T-helper 1 cell treated with Interleukin-12 subunit alpha and Interleukin-12 subunit beta and Interleukin-4 antibody, amounts not matched to agents 30 μg/mL and 1 μg/mL, for 36 hours (primary cell): ENCODE results near the gene CDKN2AIPNL.
A peak's percentile ranks its signal among the peaks of the same experiment; 100 is the strongest.
"Not testable (repeated sequence)": the region's sequence is repeated elsewhere in the genome, so short reads cannot be mapped to it uniquely, and the experiment has no call there.

Source experiments
- H3K27ac Mint-ChIP-seq: one replicate; pipeline ENCODE4 v1.8.0; 2021; ENCODE audit warnings: mild to moderate bottlenecking, mixed read lengths
- H3K27me3 Mint-ChIP-seq: one replicate; pipeline ENCODE4 v1.8.0; 2021; ENCODE audit warnings: low read depth, mixed read lengths
- H3K36me3 Mint-ChIP-seq: one replicate; pipeline ENCODE4 v1.8.0; 2021; ENCODE audit warnings: low read depth, mixed read lengths
- H3K4me1 Mint-ChIP-seq: one replicate; pipeline ENCODE4 v1.8.0; 2021; ENCODE audit warnings: low read depth, mixed read lengths
- H3K4me3 Mint-ChIP-seq: one replicate; pipeline ENCODE4 v1.8.0; 2021; ENCODE audit warnings: mild to moderate bottlenecking, moderate library complexity, mixed read lengths
- H3K9me3 Mint-ChIP-seq: one replicate; pipeline ENCODE4 v1.8.0; 2021; ENCODE audit warnings: mixed read lengths

The CDKN2AIPNL gene

GRCh38 chr5:134396274-134396673 is 15.4 kb downstream of the CDKN2AIPNL start:
- H3K27ac Mint-ChIP-seq: peak overlapping the region; percentile 45
- H3K9me3 Mint-ChIP-seq: no peaks in the 10 kb centered on the region
- H3K36me3 Mint-ChIP-seq: peaks cover 36% of the 10 kb centered on the region
- H3K27me3 Mint-ChIP-seq: no peaks in the 10 kb centered on the region
- no peak overlapping the region for H3K4me3 Mint-ChIP-seq
- H3K4me1 Mint-ChIP-seq: peaks cover 7% of the 10 kb centered on the region

GRCh38 chr5:134394932-134395331 is 16.7 kb downstream of the CDKN2AIPNL start:
- Mint-ChIP-seq H3K27me3 (no peaks in the 10 kb centered on the region), H3K9me3 (no peaks in the 10 kb centered on the region), H3K4me3 (no peak overlapping the region), H3K4me1 (peaks cover 6% of the 10 kb centered on the region), H3K27ac (no peak overlapping the region), H3K36me3 (peaks cover 40% of the 10 kb centered on the region)

GRCh38 chr5:134392301-134392700 is 19.4 kb downstream of the CDKN2AIPNL start:
- Mint-ChIP-seq H3K9me3 (no peaks in the 10 kb centered on the region), H3K27me3 (no peaks in the 10 kb centered on the region), H3K27ac (no peak overlapping the region), H3K4me3 (no peak overlapping the region), H3K4me1 (peaks cover 6% of the 10 kb centered on the region), H3K36me3 (peaks cover 40% of the 10 kb centered on the region)

- no peak overlapping the region for H3K4me3 Mint-ChIP-seq
- H3K4me1 Mint-ChIP-seq: peaks cover 17% of the 10 kb centered on the region
- H3K36me3 Mint-ChIP-seq: peaks cover 42% of the 10 kb centered on the region
- H3K27me3 Mint-ChIP-seq: no peaks in the 10 kb centered on the region
- no peak overlapping the region for H3K27ac Mint-ChIP-seq
- no peaks in the 10 kb centered on the region for H3K9me3 Mint-ChIP-seq
Measured at GRCh38 chr5:134387443-134387842, 24.2 kb downstream of the CDKN2AIPNL start.

GRCh38 chr5:134383980-134384697 is 27.5 kb downstream of the CDKN2AIPNL start:
- peak overlapping the region; percentile 76 for H3K27ac Mint-ChIP-seq
- peak overlapping the region; percentile 46 for H3K4me3 Mint-ChIP-seq
- H3K36me3 Mint-ChIP-seq: peaks cover 38% of the 10 kb centered on the region

GRCh38 chr5:134382204-134382603 is 29.5 kb downstream of the CDKN2AIPNL start:
- Mint-ChIP-seq H3K4me1 (peaks cover 27% of the 10 kb centered on the region), H3K36me3 (peaks cover 36% of the 10 kb centered on the region)
- H3K4me3 Mint-ChIP-seq, H3K9me3 Mint-ChIP-seq, H3K27ac Mint-ChIP-seq, H3K27me3 Mint-ChIP-seq: not testable (repeated sequence)

More at GRCh38 chr5:134383980-134384697, 27.5 kb downstream of the CDKN2AIPNL start:
- Mint-ChIP-seq H3K27me3 (no peaks in the 10 kb centered on the region), H3K4me1 (peaks cover 18% of the 10 kb centered on the region), H3K9me3 (no peaks in the 10 kb centered on the region)

GRCh38 chr5:134380346-134380745 is 31.3 kb downstream of the CDKN2AIPNL start:
- Mint-ChIP-seq H3K4me3 (no peak overlapping the region), H3K4me1 (peaks cover 31% of the 10 kb centered on the region), H3K27me3 (no peaks in the 10 kb centered on the region), H3K27ac (peak overlapping the region; percentile 22), H3K9me3 (no peaks in the 10 kb centered on the region), H3K36me3 (peaks cover 41% of the 10 kb centered on the region)

GRCh38 chr5:134374232-134374631 is 37.4 kb downstream of the CDKN2AIPNL start:
- Mint-ChIP-seq H3K36me3 (peaks cover 34% of the 10 kb centered on the region), H3K4me1 (peaks cover 44% of the 10 kb centered on the region), H3K27ac (no peak overlapping the region), H3K27me3 (no peaks in the 10 kb centered on the region), H3K4me3 (no peak overlapping the region), H3K9me3 (no peaks in the 10 kb centered on the region)

- not testable (repeated sequence) for H3K27me3 Mint-ChIP-seq, H3K27ac Mint-ChIP-seq, H3K9me3 Mint-ChIP-seq
- peak overlapping the region; percentile 79 for H3K4me3 Mint-ChIP-seq
- H3K36me3 Mint-ChIP-seq: peaks cover 32% of the 10 kb centered on the region
- H3K4me1 Mint-ChIP-seq: peaks cover 41% of the 10 kb centered on the region
Measured at GRCh38 chr5:134373633-134374032, 38.0 kb downstream of the CDKN2AIPNL start.

GRCh38 chr5:134371834-134372340 is 39.8 kb downstream of the CDKN2AIPNL start:
- H3K27me3 Mint-ChIP-seq: peaks cover under 1% of the 10 kb centered on the region
- H3K4me3 Mint-ChIP-seq: peak overlapping the region; percentile 96
- peaks cover 40% of the 10 kb centered on the region for H3K4me1 Mint-ChIP-seq
- peaks cover 7% of the 10 kb centered on the region for H3K9me3 Mint-ChIP-seq
- peak overlapping the region; percentile 100 for H3K27ac Mint-ChIP-seq
- peaks cover 30% of the 10 kb centered on the region for H3K36me3 Mint-ChIP-seq

GRCh38 chr5:134370871-134371833 is 40.5 kb downstream of the CDKN2AIPNL start, which contains the start of gene UBE2B:
UBE2B (plus strand) TSS chr5:134371569; CDS start chr5:134371596, 27 bp downstream.
- Mint-ChIP-seq H3K4me3 (peak within 1 kb of the TSS; percentile 96), H3K9me3 (peaks cover 8% of the 10 kb centered on the region), H3K27me3 (peaks cover 3% of the 10 kb centered on the region), H3K27ac (peak within 1 kb of the TSS; percentile 100), H3K4me1 (peaks cover 44% of the 10 kb centered on the region), H3K36me3 (peaks cover 32% of the 10 kb centered on the region)

GRCh38 chr5:134370311-134370870 is 41.3 kb downstream of the CDKN2AIPNL start:
- peaks cover 44% of the 10 kb centered on the region for H3K4me1 Mint-ChIP-seq
- peaks cover 8% of the 10 kb centered on the region for H3K9me3 Mint-ChIP-seq
- H3K36me3 Mint-ChIP-seq: peaks cover 28% of the 10 kb centered on the region
- H3K27ac Mint-ChIP-seq: peak overlapping the region; percentile 100
- peaks cover 3% of the 10 kb centered on the region for H3K27me3 Mint-ChIP-seq
- H3K4me3 Mint-ChIP-seq: peak overlapping the region; percentile 96

GRCh38 chr5:134365604-134366003 is 46.1 kb downstream of the CDKN2AIPNL start:
- no peak overlapping the region for H3K4me3 Mint-ChIP-seq
- H3K4me1 Mint-ChIP-seq: peaks cover 18% of the 10 kb centered on the region
- no peak overlapping the region for H3K27ac Mint-ChIP-seq

GRCh38 chr5:134355681-134356080 is 56.0 kb downstream of the CDKN2AIPNL start:
- H3K4me3 Mint-ChIP-seq: no peak overlapping the region
- no peaks in the 10 kb centered on the region for H3K9me3 Mint-ChIP-seq
- no peak overlapping the region for H3K27ac Mint-ChIP-seq

More at GRCh38 chr5:134365604-134366003, 46.1 kb downstream of the CDKN2AIPNL start:
- Mint-ChIP-seq H3K36me3 (peaks cover 12% of the 10 kb centered on the region), H3K9me3 (peaks cover 8% of the 10 kb centered on the region), H3K27me3 (peaks cover 3% of the 10 kb centered on the region)

More at GRCh38 chr5:134355681-134356080, 56.0 kb downstream of the CDKN2AIPNL start:
- Mint-ChIP-seq H3K4me1 (no peaks in the 10 kb centered on the region), H3K36me3 (no peaks in the 10 kb centered on the region), H3K27me3 (no peaks in the 10 kb centered on the region)
